HG03439 (cell line): ENCODE data around the gene TKTL2.
A peak's percentile ranks its signal among the peaks of the same experiment; 100 is the strongest.

Source experiments
- ATAC-seq: cut with Tn5 transposase; IDR thresholded peaks from one replicate; pipeline ENCODE4 v1.9.1; 2021; ENCODE audit warnings: mild to moderate bottlenecking, moderate library complexity; ENCODE audit not compliant: unreplicated experiment

TKTL2 gene

GRCh38 chr4:163473576-163473975 is at the start of gene TKTL2:
TSS of gene TKTL2 (minus strand) at chr4:163473754. CDS start at chr4:163473734, 20 bp downstream.
- no peak for ATAC-seq

- ATAC-seq = no peak
These were observed 41.6 kb upstream of the TKTL2 start for GRCh38 chr4:163515198-163515597.

GRCh38 chr4:163505374-163505773 is 31.8 kb upstream of the TKTL2 start:
- no peak for ATAC-seq

GRCh38 chr4:163500586-163500985 is 27.0 kb upstream of the TKTL2 start:
- ATAC-seq = no peak

GRCh38 chr4:163495900-163496299 is 22.3 kb upstream of the TKTL2 start:
- ATAC-seq = no peak

- peak; percentile 93 for ATAC-seq
These were observed 21.0 kb upstream of the TKTL2 start, which contains the start of gene TMA16 for GRCh38 chr4:163494360-163495241. TSS of gene TMA16 (plus strand) at chr4:163494690. CDS start at chr4:163494802, 112 bp downstream.

GRCh38 chr4:163493643-163494359 is 20.2 kb upstream of the TKTL2 start:
- ATAC-seq = no peak

GRCh38 chr4:163492951-163493504 is 19.5 kb upstream of the TKTL2 start:
- no peak for ATAC-seq

GRCh38 chr4:163489929-163490328 is 16.4 kb upstream of the TKTL2 start:
- ATAC-seq = no peak

- ATAC-seq = no peak
These were observed 12.8 kb upstream of the TKTL2 start for GRCh38 chr4:163486321-163486720.

GRCh38 chr4:163485589-163485988 is 12.0 kb upstream of the TKTL2 start:
- ATAC-seq = no peak

- no peak for ATAC-seq
These were observed 11.4 kb upstream of the TKTL2 start for GRCh38 chr4:163484906-163485305.

- ATAC-seq = no peak
These were observed 8.6 kb upstream of the TKTL2 start for GRCh38 chr4:163482190-163482589.

GRCh38 chr4:163476761-163477438 is 3.3 kb upstream of the TKTL2 start:
- ATAC-seq = no peak

- ATAC-seq = no peak
These were observed 473 bp upstream of the TKTL2 start for GRCh38 chr4:163474027-163474426.

GRCh38 chr4:163473130-163473529 is 424 bp downstream of the TKTL2 start:
- ATAC-seq = no peak

GRCh38 chr4:163470391-163470790 is 3.2 kb downstream of the TKTL2 start:
- no peak for ATAC-seq

- no peak for ATAC-seq
These were observed 6.3 kb downstream of the TKTL2 start for GRCh38 chr4:163467082-163467770.

- ATAC-seq = no peak
These were observed 11.0 kb downstream of the TKTL2 start for GRCh38 chr4:163462556-163462955.

- no peak for ATAC-seq
These were observed 24.9 kb downstream of the TKTL2 start for GRCh38 chr4:163448540-163449203.
